ENCODE results near the gene CLEC2L. TPM values are rescaled to one million over a fixed set of nuclear protein-coding genes. Genes with fewer than 3 reads are reported as not detected.

CLEC2L gene
- total and polyA plus RNA-seq, 4 donors = 0.05 TPM; not detected in 3

GRCh38 chr7:139511315-139511714 is 12.2 kb upstream of the CLEC2L start:
- no peaks in the 10 kb centered on the region for H3K4me1 ChIP-seq (ENCODE audit: control insufficient read depth in 4 of 4, insufficient read depth in 4 of 4, low read length in 3 of 4)
- no peak for DNase-seq (ENCODE audit: low spot score)
- 83% methylated on average over 5 of the region's 5 CpGs for WGBS
- no peak overlapping the region for H3K27ac ChIP-seq (ENCODE audit: low read depth in 1 of 2, low read length in 2 of 2)
- H3K4me3 ChIP-seq (ENCODE audit: low read depth in 1 of 3, low read length in 3 of 3) = no peak overlapping the region
- H3K9me3 ChIP-seq (ENCODE audit: control insufficient read depth in 4 of 4, low read length in 3 of 4) = no peaks in the 10 kb centered on the region
- no peak overlapping the region for H3K9ac ChIP-seq (ENCODE audit: low read depth in 1 of 2, low read length in 2 of 2)
- H3K36me3 ChIP-seq (ENCODE audit: control insufficient read depth in 4 of 4, insufficient read depth in 3 of 4, low read depth in 1 of 4, low read length in 3 of 4) = no peaks in the 10 kb centered on the region
- TF ChIP-seq HNF4G (IDR thresholded peaks at IDR 0.05) (no peak), HNF4A (conservative IDR thresholded peaks at IDR 0.05) (no peak), NR2F2 (IDR thresholded peaks at IDR 0.05) (no peak), RXRA (IDR thresholded peaks at IDR 0.05) (no peak), REST (IDR thresholded peaks at IDR 0.05) (no peak), MAX (IDR thresholded peaks at IDR 0.05) (no peak), CTCF (IDR thresholded peaks at IDR 0.05; ENCODE audit: low read depth, low read length, missing input control) (no peak), FOXA1 (IDR thresholded peaks at IDR 0.05) (no peak), FOXA2 (IDR thresholded peaks at IDR 0.05) (no peak), YY1 (IDR thresholded peaks at IDR 0.05) (no peak), SP1 (IDR thresholded peaks at IDR 0.05) (no peak), EGR1 (IDR thresholded peaks at IDR 0.05; ENCODE audit: low read depth in 2 of 2) (no peak), TAF1 (conservative IDR thresholded peaks at IDR 0.05) (no peak), JUND (IDR thresholded peaks at IDR 0.05) (no peak), ZBTB33 (IDR thresholded peaks at IDR 0.05) (no peak)
- H3K27me3 ChIP-seq (ENCODE audit: control insufficient read depth in 4 of 4, insufficient read depth in 4 of 4, low read length in 3 of 4) = no peaks in the 10 kb centered on the region

GRCh38 chr7:139515266-139515665 is 8.2 kb upstream of the CLEC2L start:
- no peaks in the 10 kb centered on the region for H3K9me3 ChIP-seq (ENCODE audit: control insufficient read depth in 4 of 4, low read length in 3 of 4)
- no peak overlapping the region for H3K27ac ChIP-seq (ENCODE audit: low read depth in 1 of 2, low read length in 2 of 2)
- 90% methylated on average over 8 of the region's 8 CpGs for WGBS
- H3K4me3 ChIP-seq (ENCODE audit: low read depth in 1 of 3, low read length in 3 of 3) = no peak overlapping the region
- no peak overlapping the region for H3K9ac ChIP-seq (ENCODE audit: low read depth in 1 of 2, low read length in 2 of 2)
- TF ChIP-seq REST (IDR thresholded peaks at IDR 0.05) (no peak), HNF4G (IDR thresholded peaks at IDR 0.05) (no peak), NR2F2 (IDR thresholded peaks at IDR 0.05) (no peak), RAD21 (IDR thresholded peaks at IDR 0.05) (no peak), YY1 (IDR thresholded peaks at IDR 0.05) (no peak), ZBTB33 (IDR thresholded peaks at IDR 0.05) (no peak), EGR1 (IDR thresholded peaks at IDR 0.05; ENCODE audit: low read depth in 2 of 2) (no peak)
- DNase-seq (ENCODE audit: low spot score) = no peak
- H3K27me3 ChIP-seq (ENCODE audit: control insufficient read depth in 4 of 4, insufficient read depth in 4 of 4, low read length in 3 of 4) = no peaks in the 10 kb centered on the region
- no peaks in the 10 kb centered on the region for H3K4me1 ChIP-seq (ENCODE audit: control insufficient read depth in 4 of 4, insufficient read depth in 4 of 4, low read length in 3 of 4)
- H3K36me3 ChIP-seq (ENCODE audit: control insufficient read depth in 4 of 4, insufficient read depth in 3 of 4, low read depth in 1 of 4, low read length in 3 of 4) = no peaks in the 10 kb centered on the region

Measured in liver (tissue), 9 donors.